Naive thymus-derived CD4-positive, alpha-beta T cell (primary cell): ENCODE measurements around the gene RNGTT. TPM values are rescaled to one million over a fixed set of nuclear protein-coding genes. Genes with fewer than 3 reads are reported as not detected.

Experiments
- ATAC-seq: fragments of 150-1000 bp; cut with Tn5 transposase; 2 replicates; pipeline ENCODE4 v1.10.0; 2021; ENCODE audit warnings: mild to moderate bottlenecking, moderate library complexity
- CTCF ChIA-PET: fragments of 350-600 bp; sonication (Branson Sonifier 250); formaldehyde crosslinking; loops from one replicate; lab custom pipeline; 2021; ENCODE audit warnings: antibody characterized with exemption; lab: Charles Lee
- POLR2A ChIA-PET: fragments of 350-600 bp; sonication (Branson Sonifier 250); formaldehyde crosslinking; loops from one replicate; lab custom pipeline; 2021; ENCODE audit warnings: antibody characterized with exemption, inconsistent platforms; lab: Charles Lee
- DNase-seq, 9 donors: peaks; one replicate each; pipeline versions ENCODE4 v3.0.0 to v3.0.0-alpha.2; 2020 to 2022; ENCODE audit warnings: mixed read lengths in 1 of 9
- H3K27ac ChIP-seq: one replicate; pipeline ENCODE4 v1.7.0; 2013; ENCODE audit warnings: mild to moderate bottlenecking, low read depth, low read length, moderate library complexity
- H3K27me3 ChIP-seq, 2 donors: one replicate each; pipeline ENCODE4 v1.7.0; 2013; ENCODE audit warnings: low read length in 2 of 2, mild to moderate bottlenecking in 2 of 2, moderate library complexity in 2 of 2; ENCODE audit not compliant: control insufficient read depth in 2 of 2, insufficient read depth in 2 of 2
- H3K36me3 ChIP-seq, 3 experiments: 1 replicate in 2 of 3; 2 replicates in 1 of 3; pipeline ENCODE4 v1.7.0; 2013; ENCODE audit warnings: low read length in 3 of 3, mild to moderate bottlenecking in 3 of 3, moderate library complexity in 1 of 3; ENCODE audit not compliant: insufficient read depth in 3 of 3, control insufficient read depth in 2 of 3
- H3K4me1 ChIP-seq, 2 donors: one replicate each; pipeline ENCODE4 v1.7.0; 2013; ENCODE audit warnings: low read length in 2 of 2, mild to moderate bottlenecking in 2 of 2, moderate library complexity in 1 of 2; ENCODE audit not compliant: control insufficient read depth in 2 of 2, insufficient read depth in 2 of 2
- H3K4me3 ChIP-seq: 2 replicates; pipeline ENCODE4 v1.7.0; 2013; ENCODE audit warnings: mild to moderate bottlenecking, low read length
- H3K9me3 ChIP-seq, 3 experiments: 1 replicate in 2 of 3; 2 replicates in 1 of 3; pipeline ENCODE4 v1.7.0; 2013; ENCODE audit warnings: low read length in 3 of 3; ENCODE audit not compliant: control insufficient read depth in 2 of 3
- H3K27ac Mint-ChIP-seq, 9 donors: one replicate each; pipeline ENCODE4 v1.8.0; 2020 to 2022; ENCODE audit warnings: mixed read lengths in 9 of 9, mild to moderate bottlenecking in 8 of 9, moderate library complexity in 5 of 9, inconsistent platforms in 2 of 9
- H3K27me3 Mint-ChIP-seq, 5 donors: one replicate each; pipeline ENCODE4 v1.8.0; 2021 to 2022; ENCODE audit warnings: mixed read lengths in 5 of 5, mild to moderate bottlenecking in 1 of 5
- H3K36me3 Mint-ChIP-seq, 5 donors: one replicate each; pipeline ENCODE4 v1.8.0; 2020 to 2022; ENCODE audit warnings: mixed read lengths in 5 of 5, mild to moderate bottlenecking in 3 of 5, inconsistent platforms in 1 of 5
- H3K4me1 Mint-ChIP-seq, 7 donors: one replicate each; pipeline ENCODE4 v1.8.0; 2020 to 2022; ENCODE audit warnings: mixed read lengths in 7 of 7, mild to moderate bottlenecking in 3 of 7, inconsistent platforms in 1 of 7
- H3K4me3 Mint-ChIP-seq, 10 donors: one replicate each; pipeline ENCODE4 v1.8.0; 2020 to 2022; ENCODE audit warnings: mild to moderate bottlenecking in 10 of 10, mixed read lengths in 10 of 10, moderate library complexity in 6 of 10, inconsistent platforms in 2 of 10
- H3K9me3 Mint-ChIP-seq, 11 donors: one replicate each; pipeline ENCODE4 v1.8.0; 2020 to 2022; ENCODE audit warnings: mixed read lengths in 11 of 11, mild to moderate bottlenecking in 4 of 11, inconsistent platforms in 1 of 11, moderate library complexity in 1 of 11
- intact Hi-C, 2 donors: fragments of 100-400 bp; cut with micrococcal nuclease; formaldehyde crosslinking; loops; one replicate each; pipeline ENCODE4 v1.15.1; 2023
- polyA plus RNA-seq, 2 donors: library from polyadenylated mRNA; unstranded; fragments of 300-500 nt; fragmentation: Illumina TruSeq; gene quantifications; one replicate each; pipeline ENCODE4 v1.2.3, GENCODE V29; 2021
- total RNA-seq, 6 experiments: library from RNA in 5 of 6; stranded (reverse) in 5 of 6; gene quantifications; 1 replicate in 5 of 6; 2 replicates in 1 of 6; pipeline ENCODE4 v1.2.3 and lab custom pipeline; 2021 to 2026

The RNGTT gene
- total and polyA plus RNA-seq, 7 experiments from 2014 or later: 15.4 to 26.5 (median 19.3) TPM

DNA sequence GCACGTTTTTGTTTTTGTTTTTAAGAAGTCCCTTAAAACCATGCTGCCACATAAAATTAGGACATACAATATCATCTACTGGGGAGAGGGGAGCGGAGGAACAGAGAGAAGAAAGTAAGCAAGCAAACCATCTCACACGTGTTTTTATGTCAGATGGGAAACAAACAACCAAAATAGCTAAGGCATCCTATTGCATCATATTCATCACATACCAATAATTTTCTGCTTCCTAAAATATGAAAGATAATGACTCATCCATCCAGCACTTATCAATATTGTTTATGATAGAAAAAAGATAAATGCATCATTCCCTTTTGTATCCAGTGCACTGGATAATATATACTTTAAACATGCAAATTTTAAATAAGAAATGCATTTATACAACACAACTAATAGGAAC lies 329.6 kb downstream of the RNGTT start:
- Histone ChIP-seq H3K36me3 (no peaks in the 10 kb centered on the region), H3K9me3 (no peaks in the 10 kb centered on the region), H3K27ac (no peak overlapping the region), H3K4me1 (no peaks in the 10 kb centered on the region), H3K4me3 (no peak overlapping the region), H3K27me3 (no peaks in the 10 kb centered on the region)
- ChIA-PET CTCF (no interaction called here), POLR2A (no interaction called here)
- DNase-seq: no peak
- intact Hi-C loops: no loop called here
- peaks cover 0 to 21% (median 8%) of the 10 kb centered on the region in 7 donors for H3K4me1 Mint-ChIP-seq
- no peaks in the 10 kb centered on the region for H3K27me3 Mint-ChIP-seq
- H3K4me3 Mint-ChIP-seq: no peak overlapping the region
- ATAC-seq: no peak
- H3K36me3 Mint-ChIP-seq: peaks cover 0 to 23% (median 7%) of the 10 kb centered on the region in 5 donors
- no peaks in the 10 kb centered on the region for H3K9me3 Mint-ChIP-seq
- H3K27ac Mint-ChIP-seq: no peak overlapping the region

GRCh38 chr6:88631830-88632229 lies 331.6 kb downstream of the RNGTT start:
- H3K27me3 ChIP-seq: no peaks in the 10 kb centered on the region
- Mint-ChIP-seq H3K9me3 (no peaks in the 10 kb centered on the region), H3K27ac (no peak overlapping the region), H3K4me3 (no peak overlapping the region), H3K36me3 (peaks cover 0 to 28% (median 13%) of the 10 kb centered on the region in 5 donors), H3K4me1 (peaks cover 0 to 25% (median 7%) of the 10 kb centered on the region in 7 donors), H3K27me3 (no peaks in the 10 kb centered on the region)
- no peaks in the 10 kb centered on the region for H3K36me3 ChIP-seq
- H3K9me3 ChIP-seq: no peaks in the 10 kb centered on the region
- no peak overlapping the region for H3K4me3 ChIP-seq
- POLR2A ChIA-PET: no interaction called here
- H3K27ac ChIP-seq: no peak overlapping the region
- DNase-seq: no peak
- H3K4me1 ChIP-seq: no peaks in the 10 kb centered on the region
- intact Hi-C loops: no loop called here
- no peak for ATAC-seq
- CTCF ChIA-PET: no interaction called here

DNA sequence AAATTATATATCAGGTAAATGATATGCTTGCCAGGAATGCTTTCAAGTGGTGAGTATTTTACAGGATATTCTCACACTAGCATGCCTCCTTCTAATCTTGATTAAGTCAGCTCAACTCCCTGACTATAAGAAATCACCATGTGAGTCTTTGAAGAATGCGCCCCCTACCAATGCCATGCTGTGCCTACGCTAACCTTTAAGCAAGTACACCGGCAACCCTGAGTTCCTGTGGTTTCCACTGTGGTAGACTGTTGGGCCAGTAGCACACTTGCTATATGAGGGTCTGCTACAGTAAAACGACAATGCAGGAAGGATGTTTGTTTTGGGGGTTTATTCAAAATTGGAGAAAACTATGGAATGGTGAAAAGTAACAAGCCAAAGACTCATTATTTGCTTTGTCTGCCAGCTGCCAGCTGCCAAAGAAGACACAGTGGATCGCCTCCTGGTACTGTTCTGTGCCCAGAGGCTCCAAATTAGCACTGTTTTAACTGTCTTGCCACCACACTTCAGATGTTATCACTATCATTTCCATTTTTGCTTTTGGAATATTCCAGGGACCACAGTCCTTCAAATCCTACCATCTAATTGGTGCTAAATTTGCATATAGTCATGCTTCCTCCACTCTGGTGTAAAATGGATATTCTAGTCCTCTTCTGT lies 333.5 kb downstream of the RNGTT start:
- Histone ChIP-seq H3K27me3 (no peaks in the 10 kb centered on the region), H3K9me3 (no peaks in the 10 kb centered on the region), H3K27ac (no peak overlapping the region), H3K36me3 (no peaks in the 10 kb centered on the region), H3K4me1 (no peaks in the 10 kb centered on the region), H3K4me3 (no peak overlapping the region)
- ChIA-PET CTCF (interaction anchor here (0.6 kb wide), 1 partner anchor 11 kb away, joined by 3 read pairs; no protein-coding TSS in a partner anchor), POLR2A (no interaction called here)
- no peaks in the 10 kb centered on the region for H3K9me3 Mint-ChIP-seq
- H3K4me1 Mint-ChIP-seq: peaks cover 0 to 31% (median 7%) of the 10 kb centered on the region in 7 donors
- no peak overlapping the region for H3K27ac Mint-ChIP-seq
- ATAC-seq: no peak
- DNase-seq: no peak
- intact Hi-C loops: no loop called here
- no peaks in the 10 kb centered on the region for H3K27me3 Mint-ChIP-seq
- H3K36me3 Mint-ChIP-seq: peaks cover 0 to 27% (median 19%) of the 10 kb centered on the region in 5 donors
- H3K4me3 Mint-ChIP-seq: no peak overlapping the region

DNA sequence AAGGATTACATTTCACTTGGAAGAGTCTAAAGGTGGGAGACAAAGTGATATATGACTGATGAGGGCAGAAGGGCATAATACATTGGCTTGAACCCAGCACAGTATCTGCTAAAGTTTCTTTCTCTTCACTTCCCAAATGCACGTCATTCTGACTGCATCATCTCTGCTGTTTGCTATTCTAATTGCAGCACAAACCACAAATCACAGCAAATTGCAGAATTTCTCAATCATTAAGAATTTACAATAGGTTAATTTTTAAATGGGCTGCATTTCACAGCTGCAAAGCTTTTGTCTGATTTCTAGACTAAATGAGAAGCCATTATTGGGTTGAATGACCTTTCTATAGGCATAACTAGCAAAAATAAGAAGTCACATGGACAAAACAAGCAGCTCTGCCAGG lies 337.0 kb downstream of the RNGTT start:
- Mint-ChIP-seq H3K9me3 (no peaks in the 10 kb centered on the region), H3K4me3 (no peak overlapping the region), H3K27me3 (no peaks in the 10 kb centered on the region), H3K27ac (no peak overlapping the region), H3K4me1 (peaks cover 0 to 11% (median 6%) of the 10 kb centered on the region in 7 donors), H3K36me3 (peaks cover 0 to 29% (median 19%) of the 10 kb centered on the region in 5 donors)
- Histone ChIP-seq H3K36me3 (no peaks in the 10 kb centered on the region), H3K4me1 (no peaks in the 10 kb centered on the region), H3K27me3 (no peaks in the 10 kb centered on the region), H3K27ac (no peak overlapping the region), H3K9me3 (no peaks in the 10 kb centered on the region), H3K4me3 (no peak overlapping the region)
- DNase-seq (no peak), ATAC-seq (no peak)
- POLR2A ChIA-PET: no interaction called here
- intact Hi-C loops: no loop called here
- CTCF ChIA-PET: interaction anchor here (0.6 kb wide), 1 partner anchor 1503 kb away, joined by 4 read pairs; no protein-coding TSS in a partner anchor

DNA sequence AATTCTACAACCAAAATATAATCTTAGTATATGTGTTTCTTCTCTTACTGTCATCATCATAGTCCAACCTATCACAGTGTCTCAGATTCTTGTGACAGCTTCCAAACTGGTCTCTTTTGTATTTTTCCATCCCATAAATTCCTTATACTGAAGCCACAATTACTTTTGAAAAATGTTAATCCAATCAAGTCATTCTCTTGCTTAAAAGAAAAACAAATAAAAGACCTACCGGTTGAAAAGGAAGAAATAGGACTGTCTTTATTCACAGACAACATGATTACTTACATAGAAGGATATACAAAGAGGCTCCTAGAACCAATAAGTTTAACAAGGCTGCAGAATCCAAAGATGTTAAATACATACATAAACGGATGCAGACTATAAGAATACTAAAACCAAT lies 339.9 kb downstream of the RNGTT start:
- DNase-seq: no peak
- Mint-ChIP-seq H3K36me3 (peaks cover 0 to 37% (median 19%) of the 10 kb centered on the region in 5 donors), H3K9me3 (peaks cover 0 to 2% (median 0%) of the 10 kb centered on the region in 11 donors), H3K27me3 (no peaks in the 10 kb centered on the region), H3K27ac (no peak overlapping the region), H3K4me3 (no peak overlapping the region), H3K4me1 (peaks cover 0 to 10% (median 0%) of the 10 kb centered on the region in 7 donors)
- intact Hi-C loops: no loop called here
- Histone ChIP-seq H3K9me3 (no peaks in the 10 kb centered on the region), H3K36me3 (no peaks in the 10 kb centered on the region), H3K4me1 (no peaks in the 10 kb centered on the region), H3K4me3 (no peak overlapping the region), H3K27me3 (no peaks in the 10 kb centered on the region), H3K27ac (no peak overlapping the region)
- CTCF ChIA-PET: no interaction called here
- ATAC-seq: no peak
- POLR2A ChIA-PET: no interaction called here

DNA sequence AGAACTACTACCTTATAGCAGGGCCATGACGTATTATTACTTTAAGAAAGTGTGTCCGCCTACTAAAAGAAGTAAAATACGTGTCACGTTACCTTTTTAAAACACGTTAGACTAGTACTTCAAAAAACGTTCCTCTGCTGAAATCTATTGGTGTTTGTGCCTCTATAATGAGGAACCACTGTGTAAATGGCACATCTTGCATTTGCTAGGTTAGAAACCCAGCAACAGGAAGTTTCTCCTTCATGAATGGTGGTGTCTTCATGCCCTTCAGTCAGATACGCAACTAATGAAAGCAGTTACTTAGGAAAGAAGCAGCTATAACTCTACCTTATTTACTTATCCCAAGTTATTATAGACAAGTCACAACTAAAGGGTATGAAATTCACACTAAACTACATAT lies 343.5 kb downstream of the RNGTT start:
- no peak for ATAC-seq
- ChIA-PET CTCF (no interaction called here), POLR2A (no interaction called here)

DNA sequence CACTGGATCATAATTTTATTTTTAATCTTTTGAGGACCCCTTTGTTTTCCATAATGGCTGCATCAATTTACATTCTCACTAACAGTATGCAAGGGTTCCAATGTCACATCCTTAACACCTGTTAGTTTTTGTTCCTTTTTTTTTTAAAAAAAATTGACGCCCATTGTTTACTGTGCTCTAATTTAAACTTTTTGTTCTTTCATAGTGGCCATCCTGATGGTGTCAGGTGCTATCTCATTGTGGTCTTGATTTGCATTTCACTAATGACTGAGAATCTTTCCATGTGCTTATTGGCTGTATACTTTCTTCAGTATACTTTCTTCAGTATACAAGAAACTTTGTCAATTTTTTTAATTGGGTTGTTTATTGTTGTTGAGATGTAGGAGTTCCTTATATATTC lies 347.0 kb downstream of the RNGTT start:
- Mint-ChIP-seq H3K4me1 (no peaks in the 10 kb centered on the region), H3K4me3 (no peak overlapping the region), H3K27ac (peak overlapping the region in 1 of 9 donors; percentile 17), H3K27me3 (no peaks in the 10 kb centered on the region), H3K9me3 (peaks cover 0 to 7% (median 0%) of the 10 kb centered on the region in 11 donors), H3K36me3 (peaks cover 9 to 69% (median 45%) of the 10 kb centered on the region in 5 donors)
- H3K4me3 ChIP-seq: no peak overlapping the region
- CTCF ChIA-PET: no interaction called here
- no peaks in the 10 kb centered on the region for H3K27me3 ChIP-seq
- H3K27ac ChIP-seq: no peak overlapping the region
- POLR2A ChIA-PET: no interaction called here
- ATAC-seq (no peak), DNase-seq (no peak)
- H3K4me1 ChIP-seq: no peaks in the 10 kb centered on the region
- peaks cover 0 to 19% (median 0%) of the 10 kb centered on the region in 3 experiments for H3K36me3 ChIP-seq
- intact Hi-C loops: no loop called here
- no peaks in the 10 kb centered on the region for H3K9me3 ChIP-seq

More for the DNA sequence above, 343.5 kb downstream of the RNGTT start:
- intact Hi-C loops: no loop called here
- H3K36me3 ChIP-seq: no peaks in the 10 kb centered on the region
- H3K4me3 ChIP-seq: no peak overlapping the region
- DNase-seq: no peak
- H3K9me3 ChIP-seq: no peaks in the 10 kb centered on the region
- H3K27ac ChIP-seq: no peak overlapping the region
- Mint-ChIP-seq H3K36me3 (peaks cover 0 to 50% (median 31%) of the 10 kb centered on the region in 5 donors), H3K4me3 (no peak overlapping the region), H3K27ac (no peak overlapping the region), H3K4me1 (peaks cover 0 to 2% (median 0%) of the 10 kb centered on the region in 7 donors), H3K27me3 (no peaks in the 10 kb centered on the region), H3K9me3 (peaks cover 0 to 2% (median 0%) of the 10 kb centered on the region in 11 donors)
- no peaks in the 10 kb centered on the region for H3K4me1 ChIP-seq
- H3K27me3 ChIP-seq: no peaks in the 10 kb centered on the region
